HepG2 (cell line): ENCODE measurements around the gene CDC34. TPM values are rescaled to one million over a fixed set of nuclear protein-coding genes. Genes with fewer than 3 reads are reported as not detected.

Experiments
- ATAC-seq: fragments of 200-7000 bp; cut with Tn5 transposase; 3 replicates; pipeline ENCODE4 v1.9.1; 2020; ENCODE audit warnings: mild to moderate bottlenecking, moderate library complexity
- BruUV-seq: library from RNA; stranded (reverse); fragments of 400-500 nt; replicated peaks from 2 replicates; lab custom pipeline; 2021; lab: Mats Ljungman, UMichigan
- CTCF ChIA-PET: fragments of 300-600 bp; formaldehyde crosslinking; extraction: SDS; loops from one replicate; lab custom pipeline; 2021; ENCODE audit warnings: low total read pairs, inconsistent platforms, low intra/inter-chr PET ratio; lab: Yijun Ruan, JAX
- POLR2A ChIA-PET: fragments of 350-600 bp; sonication (Branson Sonifier 250); formaldehyde crosslinking; loops from one replicate; lab custom pipeline; 2020; ENCODE audit warnings: antibody characterized with exemption, inconsistent platforms; lab: Yijun Ruan, JAX
- DNase-seq: peaks from one replicate; pipeline ENCODE4 v3.0.0-alpha.2; 2015; ENCODE audit warnings: low spot score
- FAIRE-seq: peaks from 3 replicates; lab custom pipeline; 2011; peaks lifted over from hg19 to GRCh38; lab: Jason Lieb, UNC
- H2AFZ ChIP-seq: one replicate; pipeline ENCODE4 v1.6.1; 2011; ENCODE audit warnings: low read length, inconsistent platforms
- H3K27ac ChIP-seq: fragments of 300-600 bp; 3 replicates; pipeline ENCODE4 v1.8.0; 2011; ENCODE audit warnings: mixed run types, mild to moderate bottlenecking, mixed read lengths, low read length, inconsistent platforms; ENCODE audit not compliant: insufficient read depth; ENCODE audit errors: extremely low read length
- H3K27me3 ChIP-seq, 2 experiments: fragments of 200-600 bp in 1 of 2; 2 replicates in 1 of 2; 3 replicates in 1 of 2; pipeline versions ENCODE4 v1.6.0 to v1.8.0; 2011; ENCODE audit warnings: low read length in 2 of 2, mild to moderate bottlenecking in 2 of 2, moderate library complexity in 2 of 2, inconsistent platforms in 1 of 2; ENCODE audit not compliant: insufficient read depth in 2 of 2, control insufficient read depth in 1 of 2
- H3K36me3 ChIP-seq, 2 experiments: fragments of 200-600 bp in 1 of 2; replicated peaks in 1 of 2; 2 replicates in 1 of 2; 3 replicates in 1 of 2; pipeline versions ENCODE4 v1.5.1 to v1.8.0; 2011; ENCODE audit warnings: low read length in 2 of 2, inconsistent platforms in 1 of 2; ENCODE audit not compliant: insufficient read depth in 2 of 2, control insufficient read depth in 1 of 2
- H3K4me1 ChIP-seq: 2 replicates; pipeline ENCODE4 v1.5.1; 2012; ENCODE audit warnings: low read length, inconsistent platforms; ENCODE audit not compliant: insufficient read depth
- H3K4me2 ChIP-seq: 2 replicates; pipeline ENCODE4 v1.6.0; 2011; ENCODE audit warnings: low read depth, low read length, inconsistent platforms
- H3K4me3 ChIP-seq, 3 experiments: fragments of 200-600 bp in 1 of 3; sonication (generic), shearing (Covaris generic) in 1 of 3; replicated peaks in 1 of 3; 2 replicates each; pipeline ENCODE4 v1.5.1; 2011 to 2016; ENCODE audit warnings: low read length in 3 of 3, inconsistent platforms in 2 of 3, low read depth in 2 of 3, mild to moderate bottlenecking in 2 of 3, control low read depth in 1 of 3, mixed read lengths in 1 of 3; ENCODE audit not compliant: insufficient read depth in 1 of 3
- H3K79me2 ChIP-seq: one replicate; pipeline ENCODE4 v1.6.1; 2011; ENCODE audit warnings: low read length, inconsistent platforms; ENCODE audit not compliant: insufficient read depth
- H3K9ac ChIP-seq: 2 replicates; pipeline ENCODE4 v1.6.0; 2011; ENCODE audit warnings: mild to moderate bottlenecking, low read depth, low read length, inconsistent platforms; ENCODE audit not compliant: insufficient read depth
- H3K9me3 ChIP-seq: 2 replicates; pipeline ENCODE4 v1.5.1; 2012; ENCODE audit warnings: mild to moderate bottlenecking, low read length
- H4K20me1 ChIP-seq: 2 replicates; pipeline ENCODE4 v1.6.0; 2011; ENCODE audit warnings: inconsistent platforms, mild to moderate bottlenecking, low read length, moderate library complexity; ENCODE audit not compliant: insufficient read depth
- AKAP8 ChIP-seq: sonication (generic); formaldehyde crosslinking; IDR thresholded peaks from 2 replicates; pipeline ENCODE4 v1.5.1; 2020; ENCODE audit warnings: mild to moderate bottlenecking, missing genetic modification reagents
- CBX1 ChIP-seq: IDR thresholded peaks from one replicate; pipeline ENCODE4 v1.6.1; 2016; ENCODE audit warnings: antibody characterized with exemption, low read depth
- HOXA3 ChIP-seq: sonication (generic); formaldehyde crosslinking; IDR thresholded peaks from 2 replicates; pipeline ENCODE4 v1.5.0; 2020; ENCODE audit warnings: missing genetic modification reagents
- MTA1 ChIP-seq: sonication (generic); formaldehyde crosslinking; IDR thresholded peaks from 2 replicates; pipeline ENCODE4 v1.4.0; 2020; ENCODE audit warnings: missing genetic modification reagents, mild to moderate bottlenecking, borderline replicate concordance
- POGZ ChIP-seq: sonication (generic); formaldehyde crosslinking; IDR thresholded peaks from 2 replicates; pipeline ENCODE4 v1.4.0; 2020; ENCODE audit warnings: mild to moderate bottlenecking, missing genetic modification reagents
- POLR2A ChIP-seq, 2 experiments: IDR thresholded peaks; 2 replicates each; pipeline ENCODE4 v1.6.1; 2011; ENCODE audit warnings: low read depth in 2 of 2, low read length in 2 of 2, mild to moderate bottlenecking in 1 of 2, moderate library complexity in 1 of 2; ENCODE audit not compliant: insufficient read depth in 1 of 2
- POLR2AphosphoS2 ChIP-seq: IDR thresholded peaks from 2 replicates; pipeline ENCODE4 v1.6.1; 2011; ENCODE audit warnings: low read depth, low read length, improper control_type of control experiment
- RBM39 ChIP-seq: fragments of 200-400 bp; formaldehyde crosslinking; IDR thresholded peaks from one replicate; pipeline ENCODE4 v1.6.1; 2018; ENCODE audit warnings: antibody characterized with exemption, mild to moderate bottlenecking, low read depth, low read length; ENCODE audit not compliant: poor library complexity, severe bottlenecking
- THAP11 ChIP-seq: IDR thresholded peaks from 2 replicates; pipeline ENCODE4 v1.6.1; 2016; ENCODE audit warnings: missing biosample characterization, missing genetic modification reagents
- TMF1 ChIP-seq: sonication (generic); formaldehyde crosslinking; IDR thresholded peaks from 2 replicates; pipeline ENCODE4 v1.8.1; 2022; ENCODE audit warnings: low read depth, missing genetic modification reagents
- ZFP82 ChIP-seq: sonication (generic); formaldehyde crosslinking; IDR thresholded peaks from 2 replicates; pipeline ENCODE4 v1.5.1; 2020; ENCODE audit warnings: mild to moderate bottlenecking, missing genetic modification reagents, borderline replicate concordance
- ZFP90 ChIP-seq: sonication (generic); formaldehyde crosslinking; IDR thresholded peaks from 2 replicates; pipeline ENCODE4 v1.8.0; 2022; ENCODE audit warnings: missing genetic modification reagents, mild to moderate bottlenecking, inconsistent platforms, borderline replicate concordance
- ZNF205 ChIP-seq: IDR thresholded peaks from 2 replicates; pipeline ENCODE4 v1.6.1; 2018; ENCODE audit warnings: missing biosample characterization, missing genetic modification reagents
- ZNF282 ChIP-seq: fragments of 450-650 bp; IDR thresholded peaks from 2 replicates; pipeline ENCODE4 v1.6.1; 2018; ENCODE audit not compliant: partially characterized antibody
- ZNF839 ChIP-seq: sonication (generic); formaldehyde crosslinking; IDR thresholded peaks from 2 replicates; pipeline ENCODE4 v1.4.0; 2020; ENCODE audit warnings: missing genetic modification reagents, mild to moderate bottlenecking, borderline replicate concordance
- WGBS: methylation state at CpG from one replicate; pipeline ENCODE4 v1.1.6; 2017; ENCODE audit warnings: low lambda C conversion rate; 5-methylcytosine and 5-hydroxymethylcytosine counted together
- in situ Hi-C: cut with HindIII; loops from 2 replicates; pipeline ENCODE4 v1.10.0; 2017; ENCODE audit warnings: low pct_unique_long_range_greater_than_20kb; ENCODE audit not compliant: extremely low pct_ligation_motif_present
- intact Hi-C: fragments of 100-400 bp; cut with micrococcal nuclease; formaldehyde crosslinking; loops from one replicate; pipeline ENCODE4 v1.10.0; 2022; ENCODE audit not compliant: unreplicated experiment
- polyA plus RNA-seq, 8 experiments: library from polyadenylated mRNA; depleted of rRNA in 3 of 8; stranded (reverse) in 7 of 8; unstranded in 1 of 8; fragments of >200 nt; fragmentation: Illumina TruSeq in 4 of 8; extraction: Trizol in 4 of 8; gene quantifications; 2 replicates each; pipeline versions ENCODE4 v1.2.1 to v1.2.3, GENCODE V29; 2011 to 2016; ENCODE audit warnings: low read depth in 4 of 8, missing spikeins in 1 of 8, mixed read lengths in 1 of 8; ENCODE audit not compliant: insufficient read depth in 1 of 8
- total RNA-seq, 5 experiments: library from RNA; depleted of rRNA; stranded (reverse); fragments of >200 nt; fragmentation: Illumina TruSeq; extraction: Trizol; gene quantifications; 2 replicates each; pipeline ENCODE4 v1.2.3, GENCODE V29; 2016; ENCODE audit warnings: low read depth in 1 of 5
- TF ChIP-seq, protein P1 (sequence below): sonication (generic); formaldehyde crosslinking; IDR thresholded peaks from 2 replicates; pipeline ENCODE4 v1.5.1; 2020; ENCODE audit warnings: mild to moderate bottlenecking, moderate library complexity, missing genetic modification reagents
- TF ChIP-seq, protein P2 (sequence below): sonication (generic); formaldehyde crosslinking; IDR thresholded peaks from 2 replicates; pipeline ENCODE4 v1.5.0; 2020; ENCODE audit warnings: missing genetic modification reagents
- TF ChIP-seq, protein P3 (sequence below): sonication (generic); formaldehyde crosslinking; IDR thresholded peaks from 2 replicates; pipeline ENCODE4 v1.8.0; 2022; ENCODE audit warnings: low read depth, missing genetic modification reagents
- TF ChIP-seq, protein P4 (sequence below): sonication (generic); formaldehyde crosslinking; IDR thresholded peaks from 2 replicates; pipeline ENCODE4 v1.5.1; 2020; ENCODE audit warnings: missing genetic modification reagents, mild to moderate bottlenecking, borderline replicate concordance
- TF ChIP-seq, protein P5 (sequence below): sonication (generic); formaldehyde crosslinking; IDR thresholded peaks from 2 replicates; pipeline ENCODE4 v1.4.0; 2020; ENCODE audit warnings: missing genetic modification reagents

Gene CDC34
- total and polyA plus RNA-seq, 2 of the 13 experiments (the other 11 are each of a cell fraction or from before 2014, with no cell fraction given) = 138 to 150 TPM

DNA sequence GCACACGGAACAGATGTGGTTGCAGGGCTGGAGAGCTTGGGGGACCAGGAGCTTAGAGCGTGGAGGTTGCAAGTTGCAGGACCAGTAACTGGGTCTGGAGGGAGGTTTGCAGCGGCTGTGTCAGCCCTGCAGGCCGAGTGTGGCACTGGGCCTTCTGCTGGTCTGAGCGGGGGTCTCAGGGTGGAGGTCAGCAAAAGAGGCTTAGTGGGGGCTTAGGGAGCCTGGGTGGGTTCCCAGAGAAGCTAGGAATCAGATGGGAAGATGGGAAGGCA, 52.3 kb downstream of the CDC34 start:
- ATAC-seq (peak; percentile 1; the same call in 1 of the 3 replicates), DNase-seq (no peak), FAIRE-seq (no peak)
- no peak overlapping the region for H3K9ac ChIP-seq
- H3K27ac ChIP-seq = no peak overlapping the region
- intact Hi-C loops = loop anchor here (10.0 kb wide), 1 partner anchor 81 kb away; the partner anchor contains the start of gene RNF126
- peaks cover 20 to 33% of the 10 kb centered on the region in 2 experiments; a peak in 4 of 5 replicates for H3K36me3 ChIP-seq
- no peak overlapping the region for H3K4me3 ChIP-seq
- ChIA-PET POLR2A (interaction anchor here (1.2 to 3.9 kb wide), 3 partner anchors 9 to 28 kb away, joined by 7 to 16 read pairs (median 11); partner anchors contain the start of gene BSG), CTCF (interaction anchor here (1.2 to 2.4 kb wide), 3 partner anchors 21 to 81 kb away, joined by 3 to 9 read pairs (median 4); no protein-coding TSS in a partner anchor)
- BruUV-seq = no TSS peak
- peaks cover 2 to 15% of the 10 kb centered on the region in 2 experiments for H3K27me3 ChIP-seq
- in situ Hi-C loops = loop anchor here (10.0 kb wide), 1 partner anchor 151 kb away; no protein-coding TSS in a partner anchor
- H3K9me3 ChIP-seq = no peaks in the 10 kb centered on the region
- H3K79me2 ChIP-seq = peaks cover 11% of the 10 kb centered on the region
- H2AFZ ChIP-seq = no peak overlapping the region
- WGBS = 87% methylated on average over 5 of the region's 5 CpGs
- H3K4me2 ChIP-seq = no peak overlapping the region
- peaks cover 56% of the 10 kb centered on the region for H4K20me1 ChIP-seq
- H3K4me1 ChIP-seq = peaks cover 30% of the 10 kb centered on the region
- TF ChIP-seq POLR2AphosphoS2 (peak; percentile 77; the same call in 1 of the 2 replicates), ZNF839 (no peak), POGZ (CRISPR knock-in tag) (no peak), MTA1 (CRISPR knock-in tag) (no peak), THAP11 (CRISPR knock-in tag) (no peak), TMF1 (CRISPR knock-in tag) (no peak), HOXA3 (CRISPR knock-in tag) (no peak), ZFP82 (CRISPR knock-in tag) (no peak), ZFP90 (CRISPR knock-in tag) (0 out of 2 replicates have a peak, but pooled peaks have one; percentile 1), POLR2A (IDR thresholded peaks at IDR 0.05; ENCODE audit: insufficient read depth in 1 of 2, low read depth in 2 of 2, low read length in 2 of 2) (0 out of 4 replicates have a peak, but pooled peaks of 1 of the 2 experiments have one; percentile 3), AKAP8 (CRISPR knock-in tag) (no peak), ZNF205 (CRISPR knock-in tag) (no peak), RBM39 (peak; percentile 5), ZNF282 (no peak), CBX1 (peak; percentile 3)
- TF ChIP-seq, protein P1, sequence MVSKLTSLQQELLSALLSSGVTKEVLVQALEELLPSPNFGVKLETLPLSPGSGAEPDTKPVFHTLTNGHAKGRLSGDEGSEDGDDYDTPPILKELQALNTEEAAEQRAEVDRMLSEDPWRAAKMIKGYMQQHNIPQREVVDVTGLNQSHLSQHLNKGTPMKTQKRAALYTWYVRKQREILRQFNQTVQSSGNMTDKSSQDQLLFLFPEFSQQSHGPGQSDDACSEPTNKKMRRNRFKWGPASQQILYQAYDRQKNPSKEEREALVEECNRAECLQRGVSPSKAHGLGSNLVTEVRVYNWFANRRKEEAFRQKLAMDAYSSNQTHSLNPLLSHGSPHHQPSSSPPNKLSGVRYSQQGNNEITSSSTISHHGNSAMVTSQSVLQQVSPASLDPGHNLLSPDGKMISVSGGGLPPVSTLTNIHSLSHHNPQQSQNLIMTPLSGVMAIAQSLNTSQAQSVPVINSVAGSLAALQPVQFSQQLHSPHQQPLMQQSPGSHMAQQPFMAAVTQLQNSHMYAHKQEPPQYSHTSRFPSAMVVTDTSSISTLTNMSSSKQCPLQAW (CRISPR knock-in tag) = peak; percentile 10; the same call in 1 of the 2 replicates
- TF ChIP-seq, protein P2, sequence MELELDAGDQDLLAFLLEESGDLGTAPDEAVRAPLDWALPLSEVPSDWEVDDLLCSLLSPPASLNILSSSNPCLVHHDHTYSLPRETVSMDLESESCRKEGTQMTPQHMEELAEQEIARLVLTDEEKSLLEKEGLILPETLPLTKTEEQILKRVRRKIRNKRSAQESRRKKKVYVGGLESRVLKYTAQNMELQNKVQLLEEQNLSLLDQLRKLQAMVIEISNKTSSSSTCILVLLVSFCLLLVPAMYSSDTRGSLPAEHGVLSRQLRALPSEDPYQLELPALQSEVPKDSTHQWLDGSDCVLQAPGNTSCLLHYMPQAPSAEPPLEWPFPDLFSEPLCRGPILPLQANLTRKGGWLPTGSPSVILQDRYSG (CRISPR knock-in tag) = no peak
- TF ChIP-seq, protein P3, sequence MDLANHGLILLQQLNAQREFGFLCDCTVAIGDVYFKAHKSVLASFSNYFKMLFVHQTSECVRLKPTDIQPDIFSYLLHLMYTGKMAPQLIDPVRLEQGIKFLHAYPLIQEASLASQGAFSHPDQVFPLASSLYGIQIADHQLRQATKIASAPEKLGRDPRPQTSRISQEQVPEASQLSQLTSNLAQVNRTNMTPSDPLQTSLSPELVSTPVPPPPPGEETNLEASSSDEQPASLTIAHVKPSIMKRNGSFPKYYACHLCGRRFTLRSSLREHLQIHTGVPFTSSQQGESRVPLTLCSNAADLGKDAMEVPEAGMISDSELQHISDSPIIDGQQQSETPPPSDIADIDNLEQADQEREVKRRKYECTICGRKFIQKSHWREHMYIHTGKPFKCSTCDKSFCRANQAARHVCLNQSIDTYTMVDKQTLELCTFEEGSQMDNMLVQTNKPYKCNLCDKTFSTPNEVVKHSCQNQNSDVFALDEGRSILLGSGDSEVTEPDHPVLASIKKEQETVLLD (CRISPR knock-in tag) = no peak
- TF ChIP-seq, protein P4, sequence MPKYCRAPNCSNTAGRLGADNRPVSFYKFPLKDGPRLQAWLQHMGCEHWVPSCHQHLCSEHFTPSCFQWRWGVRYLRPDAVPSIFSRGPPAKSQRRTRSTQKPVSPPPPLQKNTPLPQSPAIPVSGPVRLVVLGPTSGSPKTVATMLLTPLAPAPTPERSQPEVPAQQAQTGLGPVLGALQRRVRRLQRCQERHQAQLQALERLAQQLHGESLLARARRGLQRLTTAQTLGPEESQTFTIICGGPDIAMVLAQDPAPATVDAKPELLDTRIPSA (CRISPR knock-in tag) = 0 out of 2 replicates have a peak, but pooled peaks have one; percentile 4
- TF ChIP-seq, protein P5, sequence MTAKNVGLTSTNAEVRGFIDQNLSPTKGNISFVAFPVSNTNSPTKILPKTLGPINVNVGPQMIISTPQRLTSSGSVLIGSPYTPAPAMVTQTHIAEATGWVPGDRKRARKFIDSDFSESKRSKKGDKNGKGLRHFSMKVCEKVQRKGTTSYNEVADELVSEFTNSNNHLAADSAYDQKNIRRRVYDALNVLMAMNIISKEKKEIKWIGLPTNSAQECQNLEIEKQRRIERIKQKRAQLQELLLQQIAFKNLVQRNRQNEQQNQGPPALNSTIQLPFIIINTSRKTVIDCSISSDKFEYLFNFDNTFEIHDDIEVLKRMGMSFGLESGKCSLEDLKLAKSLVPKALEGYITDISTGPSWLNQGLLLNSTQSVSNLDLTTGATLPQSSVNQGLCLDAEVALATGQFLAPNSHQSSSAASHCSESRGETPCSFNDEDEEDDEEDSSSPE (CRISPR knock-in tag) = no peak
